GM12864 (cell line): ENCODE results near the gene TMEM219.

Experiments
- DNase-seq: peaks from one replicate; pipeline ENCODE4 v3.0.0-alpha.2; 2011; ENCODE audit warnings: low read depth
- H3K4me3 ChIP-seq: 2 replicates; pipeline ENCODE4 v1.5.1; 2011; ENCODE audit warnings: mild to moderate bottlenecking, low read depth, low read length, control low read depth
- CTCF ChIP-seq: IDR thresholded peaks from 2 replicates; pipeline ENCODE4 v1.5.1; 2011; ENCODE audit warnings: low read depth, mild to moderate bottlenecking, moderate library complexity, low read length, control low read depth, inconsistent platforms; ENCODE audit errors: missing control alignments

Gene TMEM219

GRCh38 chr16:29983420-29984136, 21.7 kb downstream of the TMEM219 start:
- no peak for TF ChIP-seq CTCF
- no peak overlapping the region for H3K4me3 ChIP-seq
- DNase-seq = no peak

- no peak for DNase-seq
- no peak overlapping the region for H3K4me3 ChIP-seq
- no peak for TF ChIP-seq CTCF
These were observed 22.4 kb downstream of the TMEM219 start for GRCh38 chr16:29984137-29984763.

GRCh38 chr16:29984764-29985147, 22.9 kb downstream of the TMEM219 start:
- no peak overlapping the region for H3K4me3 ChIP-seq
- no peak for TF ChIP-seq CTCF
- DNase-seq = no peak

GRCh38 chr16:29985271-29985811, 23.5 kb downstream of the TMEM219 start:
- no peak for DNase-seq
- no peak overlapping the region for H3K4me3 ChIP-seq
- TF ChIP-seq CTCF = no peak

GRCh38 chr16:29986231-29986630, 24.4 kb downstream of the TMEM219 start:
- H3K4me3 ChIP-seq = no peak overlapping the region
- no peak for DNase-seq
- no peak for TF ChIP-seq CTCF

- no peak for TF ChIP-seq CTCF
- DNase-seq = no peak
- no peak overlapping the region for H3K4me3 ChIP-seq
These were observed 25.1 kb downstream of the TMEM219 start for GRCh38 chr16:29986931-29987330.
